Skin epidermis (tissue), 12 donors: ENCODE measurements around the gene AKR1A1.
A peak's percentile ranks its signal among the peaks of the same experiment; 100 is the strongest.
"Not testable (repeated sequence)": the region's sequence is repeated elsewhere in the genome, so short reads cannot be mapped to it uniquely, and the experiment has no call there.

Experiments
- H3K27ac ChIP-seq, 21 experiments: fragments of 200-600 bp; sonication (generic) in 11 of 21; one replicate each; pipeline ENCODE4 v1.5.0; 2020; ENCODE audit warnings: mild to moderate bottlenecking in 3 of 21, inconsistent platforms in 2 of 21, moderate library complexity in 2 of 21
- H3K4me3 ChIP-seq, 7 experiments: fragments of 200-600 bp; sonication (generic) in 2 of 7; one replicate each; pipeline ENCODE4 v1.5.0; 2020; ENCODE audit warnings: inconsistent platforms in 2 of 7, mild to moderate bottlenecking in 2 of 7, moderate library complexity in 1 of 7

The AKR1A1 gene

DNA sequence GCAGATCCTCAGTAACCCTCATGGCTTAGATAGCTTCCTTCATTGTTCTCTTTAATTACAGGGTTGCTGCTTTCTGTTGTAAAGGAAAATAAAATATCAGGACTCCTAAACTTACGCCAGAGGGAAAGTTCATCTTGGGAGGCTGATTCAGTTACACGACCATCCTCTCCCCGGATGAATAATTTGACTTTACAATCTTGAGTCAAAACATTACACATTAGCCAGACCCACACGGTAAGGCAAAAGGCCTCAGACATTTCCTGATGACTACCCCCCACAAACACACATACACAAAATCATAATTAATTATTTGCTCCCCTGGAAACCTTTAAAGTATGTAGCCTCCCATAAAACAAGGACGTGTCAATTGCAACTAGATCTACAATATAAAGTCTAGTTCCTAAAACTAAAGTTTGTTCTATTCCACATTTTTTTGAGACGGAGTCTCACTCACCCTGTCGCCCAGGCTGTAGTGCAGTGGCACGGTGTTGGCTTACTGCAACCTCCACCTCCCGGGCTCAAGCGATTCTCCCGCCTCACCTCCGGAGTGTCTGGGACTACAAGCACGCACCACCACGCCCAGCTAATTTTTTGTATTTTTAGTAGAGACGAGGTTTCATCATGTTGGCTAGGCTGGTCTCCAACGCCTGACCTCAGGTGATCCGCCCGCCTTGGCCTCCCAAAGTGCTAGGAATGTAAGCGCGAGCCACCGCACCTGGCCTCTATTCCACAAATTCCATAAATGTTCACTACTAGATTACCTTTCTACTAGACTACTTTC lies 28.1 kb upstream of the AKR1A1 start:
- H3K4me3 ChIP-seq: peak overlapping the region; percentile 68 to 98 (median 89)
- H3K27ac ChIP-seq: peak overlapping the region; percentile 61 to 99 (median 93)

DNA sequence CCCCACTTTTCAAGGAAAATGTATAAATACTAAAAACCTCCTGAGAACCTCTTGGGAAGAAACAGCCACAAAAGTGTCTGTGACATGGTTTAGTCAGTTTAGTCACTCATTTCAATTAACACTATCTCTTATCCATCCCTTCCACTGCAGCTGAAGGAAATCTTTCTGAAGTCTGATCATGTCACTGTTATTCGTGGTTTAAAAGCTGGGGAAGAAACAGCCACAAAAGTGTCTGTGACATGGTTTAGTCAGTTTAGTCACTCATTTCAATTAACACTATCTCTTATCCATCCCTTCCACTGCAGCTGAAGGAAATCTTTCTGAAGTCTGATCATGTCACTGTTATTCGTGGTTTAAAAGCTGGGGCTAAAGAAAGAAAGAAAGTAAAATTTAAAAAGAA lies 27.1 kb upstream of the AKR1A1 start:
- peak overlapping the region in 1 of 21 experiments; percentile 98 for H3K27ac ChIP-seq
- not testable (repeated sequence) for H3K4me3 ChIP-seq

DNA sequence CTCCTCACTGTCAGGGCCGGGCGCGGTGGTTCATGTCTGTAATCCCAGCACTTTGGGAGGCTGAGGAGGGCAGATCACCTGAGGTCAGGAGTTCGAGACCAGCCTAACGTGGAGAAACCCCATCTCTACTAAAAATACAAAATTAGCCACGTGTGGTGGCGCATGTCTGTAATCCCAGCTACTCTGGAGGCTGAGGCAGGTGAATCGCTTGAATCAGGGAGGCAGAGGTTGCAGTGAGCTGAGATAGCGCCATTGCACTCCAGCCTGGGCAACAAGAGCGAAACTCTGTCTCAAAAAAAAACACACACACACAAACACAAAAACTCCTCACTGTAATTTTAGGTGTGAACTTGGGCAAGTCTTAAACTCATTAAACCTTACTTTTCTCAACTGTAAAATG lies 26.7 kb upstream of the AKR1A1 start:
- H3K27ac ChIP-seq, H3K4me3 ChIP-seq: not testable (repeated sequence)

DNA sequence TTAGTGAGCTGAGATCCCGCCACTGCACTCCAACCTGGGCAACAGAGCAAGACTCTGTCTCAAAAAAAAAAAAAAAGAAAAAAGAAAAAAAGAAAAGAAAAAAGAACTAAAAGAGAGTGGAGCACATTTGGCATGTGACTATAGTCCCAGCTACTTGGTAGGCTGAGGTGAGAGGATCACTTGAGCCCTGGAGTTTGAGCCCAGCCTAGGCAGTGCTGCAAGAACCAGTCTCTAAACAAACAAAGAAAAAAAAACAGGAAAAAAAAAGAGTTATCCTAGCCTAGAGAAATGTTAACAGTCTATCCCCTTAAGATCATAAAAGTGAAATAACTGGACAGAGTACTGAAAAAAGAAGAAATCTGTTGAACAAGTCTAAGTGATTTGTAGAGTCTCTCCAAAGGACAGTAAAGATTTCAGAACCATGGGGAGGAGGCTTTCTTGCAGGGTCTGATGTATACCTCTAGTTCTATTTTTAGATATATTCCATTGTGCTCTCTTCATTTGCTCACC lies 24.4 kb upstream of the AKR1A1 start:
- Histone ChIP-seq H3K27ac (no peak overlapping the region), H3K4me3 (no peak overlapping the region)

DNA sequence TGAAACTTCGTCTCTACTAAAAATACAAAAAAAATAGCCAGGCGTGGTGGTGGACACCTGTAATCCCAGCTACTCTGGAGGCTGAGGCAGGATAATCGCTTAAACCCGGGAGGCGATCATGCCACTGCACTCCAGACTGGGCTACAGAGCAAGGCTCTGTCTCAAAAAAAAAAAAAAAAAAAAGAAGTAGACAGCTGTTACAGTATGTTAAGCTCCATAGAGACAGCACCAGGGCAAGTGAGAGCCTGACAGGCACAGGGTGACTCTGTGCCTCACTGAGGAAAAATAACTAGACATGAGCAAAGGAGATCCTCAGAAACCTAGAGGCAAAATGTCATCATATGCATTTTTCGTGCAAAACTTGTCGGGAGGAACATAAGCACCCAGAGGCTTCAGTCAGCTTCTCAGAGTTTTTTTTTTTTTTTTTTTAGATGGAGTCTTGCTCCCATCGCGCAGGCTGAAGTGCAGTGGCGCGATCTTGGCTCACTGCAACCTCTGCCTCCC lies 19.9 kb upstream of the AKR1A1 start:
- Histone ChIP-seq H3K27ac (no peak overlapping the region), H3K4me3 (no peak overlapping the region)

DNA sequence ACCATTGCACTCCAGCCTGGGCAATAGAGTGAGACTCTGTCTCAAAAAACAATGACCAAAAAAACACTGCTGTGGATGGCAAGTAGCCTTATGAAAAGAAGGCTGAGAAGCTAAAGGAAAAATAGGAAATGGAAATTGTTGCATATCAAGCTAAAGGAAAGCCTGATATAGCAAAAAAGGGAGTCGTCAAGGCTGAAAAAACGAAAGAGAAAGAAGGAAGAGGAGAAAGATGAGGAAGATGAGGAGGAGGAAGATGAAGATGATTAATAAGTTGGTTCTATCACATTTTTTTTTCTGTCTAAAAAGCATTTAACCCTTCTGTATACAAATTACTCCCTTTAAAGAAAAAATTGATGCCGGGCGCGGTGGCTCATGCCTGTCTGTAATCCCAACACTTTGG lies 18.8 kb upstream of the AKR1A1 start:
- H3K27ac ChIP-seq: no peak overlapping the region
- no peak overlapping the region for H3K4me3 ChIP-seq

DNA sequence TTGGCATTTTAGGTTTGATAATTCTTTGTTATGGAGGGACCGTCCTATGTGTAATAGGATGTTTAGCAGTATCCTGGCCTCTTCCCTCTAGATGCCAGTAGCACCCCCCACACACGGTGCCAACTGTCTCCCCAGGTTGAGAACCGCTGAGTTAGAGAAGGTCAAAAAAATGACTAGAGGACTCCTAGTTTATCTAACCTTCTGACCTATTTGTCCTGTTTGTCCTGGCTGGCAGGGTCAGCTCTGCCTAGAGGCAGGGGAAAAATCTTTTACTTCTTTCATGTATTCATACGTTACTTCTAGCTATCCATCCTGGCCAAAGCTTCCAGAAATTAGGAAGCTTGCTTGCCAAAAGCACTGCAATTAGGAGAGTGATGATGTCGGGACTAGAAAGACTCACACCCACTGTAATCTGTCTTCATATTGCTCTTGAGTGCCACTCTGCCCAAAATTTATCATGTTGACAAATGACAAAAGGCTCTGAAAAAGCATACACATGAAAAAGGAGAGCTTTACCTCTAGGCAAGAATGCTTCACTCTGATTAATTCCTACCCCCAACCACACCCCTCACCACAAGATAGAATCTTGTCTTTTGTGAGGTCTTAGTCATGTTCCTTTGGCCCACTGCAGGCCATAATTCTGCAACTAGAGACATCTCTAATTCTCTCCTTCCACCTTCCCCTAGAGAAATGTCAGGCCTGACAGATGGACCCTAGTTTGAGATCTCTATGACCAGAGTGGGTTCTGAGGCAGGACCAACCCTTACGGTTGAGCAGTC lies 14.4 kb upstream of the AKR1A1 start:
- Histone ChIP-seq H3K4me3 (no peak overlapping the region), H3K27ac (no peak overlapping the region)

DNA sequence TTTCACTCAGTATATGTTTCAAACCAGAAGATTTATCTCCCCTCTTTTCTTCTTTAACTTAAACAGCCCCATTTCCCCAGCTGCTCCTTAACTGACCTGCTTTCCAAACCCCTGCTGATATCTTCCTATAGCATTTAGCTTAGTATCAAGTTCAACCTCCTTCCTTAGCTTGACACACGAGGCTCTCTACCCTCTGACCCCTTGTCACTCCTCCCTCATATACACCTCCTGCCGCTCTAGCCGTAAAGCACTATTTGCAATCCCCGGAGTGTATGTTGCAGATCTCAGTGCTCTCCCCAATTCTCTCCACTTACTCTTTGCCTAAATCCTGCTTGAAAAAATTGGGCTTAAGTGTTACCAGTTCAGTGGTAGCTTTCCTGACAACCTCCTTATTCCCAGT lies 13.7 kb upstream of the AKR1A1 start:
- Histone ChIP-seq H3K27ac (no peak overlapping the region), H3K4me3 (no peak overlapping the region)

DNA sequence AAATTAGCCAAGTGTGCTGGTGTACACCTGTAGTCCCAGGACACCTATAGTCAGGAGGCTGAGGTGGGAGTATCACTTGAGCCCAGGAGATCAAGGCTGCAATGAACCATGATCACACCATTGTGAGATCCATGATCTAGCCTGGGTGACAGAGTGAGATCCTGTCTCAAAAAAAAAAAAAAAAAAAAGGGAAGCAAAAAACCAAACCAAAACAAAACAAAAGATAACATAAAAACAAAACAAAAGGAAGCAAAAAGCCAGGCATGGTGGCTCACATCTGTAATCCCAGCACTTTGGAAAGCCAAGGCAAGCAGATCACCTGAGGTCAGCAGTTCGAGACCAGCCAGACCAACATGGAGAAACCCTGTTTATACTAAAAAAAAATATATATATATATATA lies 9.4 kb upstream of the AKR1A1 start:
- no peak overlapping the region for H3K4me3 ChIP-seq

DNA sequence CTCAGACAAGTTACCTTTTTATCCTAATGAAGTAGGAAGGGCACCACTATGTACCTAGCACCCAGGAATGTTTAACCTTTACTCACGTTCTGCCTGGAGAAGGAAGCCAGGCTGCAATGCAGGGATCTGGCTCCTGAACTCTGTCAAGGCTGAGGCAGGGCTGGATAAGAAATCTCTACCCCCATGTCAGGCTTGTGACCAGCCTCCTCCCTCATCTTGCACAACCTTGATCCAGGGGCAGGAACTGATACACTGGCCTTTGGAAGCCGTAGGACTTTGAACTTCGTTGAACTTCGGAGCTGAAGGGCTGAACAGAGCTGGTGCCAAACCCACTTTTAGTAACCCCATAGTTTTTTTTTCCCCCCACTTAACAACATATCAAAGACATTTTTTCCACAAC lies 8.0 kb upstream of the AKR1A1 start:
- H3K27ac ChIP-seq: peak overlapping the region in 4 of 21 experiments; percentile 31 to 79 (median 50)
- H3K4me3 ChIP-seq: no peak overlapping the region

More for the DNA sequence above, 9.4 kb upstream of the AKR1A1 start:
- peak overlapping the region in 1 of 21 experiments; percentile 42 for H3K27ac ChIP-seq

DNA sequence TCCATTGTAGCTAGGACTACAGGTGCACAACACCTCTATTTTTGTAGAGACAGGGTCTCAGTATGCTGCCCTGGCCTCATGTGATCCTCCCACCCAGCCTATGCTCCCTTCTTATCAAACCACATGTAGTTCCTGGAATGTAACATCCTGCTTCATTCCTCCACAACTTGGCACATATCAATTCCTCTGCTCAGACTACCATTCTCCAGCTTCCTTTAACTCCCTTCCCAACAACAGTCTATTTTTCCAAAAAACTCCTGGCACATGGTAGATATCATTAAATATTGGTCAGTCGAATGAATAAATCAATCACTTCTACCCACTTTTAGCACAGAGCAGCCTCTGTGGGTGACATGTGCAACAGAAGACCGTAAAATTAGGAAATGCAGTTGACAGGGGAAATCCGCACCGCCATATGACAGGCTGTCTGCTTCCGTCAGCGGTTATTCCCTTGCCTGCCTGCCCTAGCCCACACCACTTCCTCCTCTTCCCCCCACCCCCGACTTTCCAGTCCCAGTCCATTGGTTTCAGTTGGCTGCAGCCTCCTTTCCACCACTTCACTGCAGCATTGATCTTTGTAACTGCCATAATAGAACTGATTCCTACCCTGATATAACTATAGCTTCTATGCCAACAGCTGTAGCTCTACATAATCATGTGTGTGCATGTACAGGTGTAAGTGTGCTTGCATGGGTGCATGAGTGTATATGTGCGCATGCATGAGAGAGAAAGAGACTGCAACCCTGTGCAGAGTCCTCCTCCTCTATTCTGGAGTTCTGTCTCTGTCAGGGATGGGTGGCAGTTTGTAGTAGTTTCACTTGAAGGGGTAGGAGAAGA lies 6.8 kb upstream of the AKR1A1 start:
- H3K4me3 ChIP-seq: no peak overlapping the region

DNA sequence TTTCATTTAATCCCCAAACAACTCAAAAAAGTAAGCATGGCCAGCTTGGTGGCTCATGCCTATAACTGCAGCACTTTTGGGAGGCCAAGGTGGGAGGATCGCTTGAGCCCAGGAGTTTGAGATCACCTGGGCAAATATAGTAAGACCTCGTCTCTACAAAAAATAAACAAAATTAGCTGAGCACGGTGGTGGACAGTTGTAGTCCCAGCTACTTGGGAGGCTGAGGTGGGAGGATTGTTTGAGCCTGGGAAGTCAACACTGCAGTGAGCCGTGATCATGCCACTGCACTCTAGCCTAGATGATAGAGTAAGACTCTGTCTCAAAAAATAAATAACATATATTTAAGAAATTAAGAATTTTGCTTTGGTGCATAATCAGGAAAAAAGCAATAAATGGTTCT lies 6.1 kb upstream of the AKR1A1 start:
- Histone ChIP-seq H3K27ac (peak overlapping the region in 10 of 21 experiments; percentile 17 to 79 (median 45)), H3K4me3 (no peak overlapping the region)

More for the DNA sequence above, 6.8 kb upstream of the AKR1A1 start:
- H3K27ac ChIP-seq: peak overlapping the region in 12 of 21 experiments; percentile 5 to 79 (median 48)

DNA sequence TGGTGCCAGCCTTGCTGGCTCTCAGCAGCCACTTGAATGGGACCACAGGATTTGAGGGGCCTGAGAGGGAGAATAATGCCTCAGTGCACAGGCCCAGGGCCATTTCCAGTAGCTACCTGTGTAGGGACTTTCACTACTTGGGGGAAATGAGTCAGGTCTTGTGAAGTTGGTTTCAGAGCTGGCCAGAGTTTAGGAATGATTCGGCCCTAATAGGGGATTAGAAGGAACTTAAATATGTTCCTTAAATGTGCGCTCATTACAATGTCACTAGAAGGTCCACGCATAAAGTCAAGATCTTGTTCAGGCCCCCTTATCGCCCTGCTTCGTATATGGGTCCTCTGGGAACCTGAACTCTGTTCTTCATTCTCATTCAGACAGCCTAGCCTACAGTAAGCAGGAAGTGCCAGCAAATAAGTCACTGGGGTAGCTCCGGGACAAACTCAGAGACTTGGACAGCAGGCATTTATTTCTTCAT lies 5.6 kb upstream of the AKR1A1 start:
- peak overlapping the region in 12 of 21 experiments; percentile 6 to 79 (median 44) for H3K27ac ChIP-seq
- no peak overlapping the region for H3K4me3 ChIP-seq

DNA sequence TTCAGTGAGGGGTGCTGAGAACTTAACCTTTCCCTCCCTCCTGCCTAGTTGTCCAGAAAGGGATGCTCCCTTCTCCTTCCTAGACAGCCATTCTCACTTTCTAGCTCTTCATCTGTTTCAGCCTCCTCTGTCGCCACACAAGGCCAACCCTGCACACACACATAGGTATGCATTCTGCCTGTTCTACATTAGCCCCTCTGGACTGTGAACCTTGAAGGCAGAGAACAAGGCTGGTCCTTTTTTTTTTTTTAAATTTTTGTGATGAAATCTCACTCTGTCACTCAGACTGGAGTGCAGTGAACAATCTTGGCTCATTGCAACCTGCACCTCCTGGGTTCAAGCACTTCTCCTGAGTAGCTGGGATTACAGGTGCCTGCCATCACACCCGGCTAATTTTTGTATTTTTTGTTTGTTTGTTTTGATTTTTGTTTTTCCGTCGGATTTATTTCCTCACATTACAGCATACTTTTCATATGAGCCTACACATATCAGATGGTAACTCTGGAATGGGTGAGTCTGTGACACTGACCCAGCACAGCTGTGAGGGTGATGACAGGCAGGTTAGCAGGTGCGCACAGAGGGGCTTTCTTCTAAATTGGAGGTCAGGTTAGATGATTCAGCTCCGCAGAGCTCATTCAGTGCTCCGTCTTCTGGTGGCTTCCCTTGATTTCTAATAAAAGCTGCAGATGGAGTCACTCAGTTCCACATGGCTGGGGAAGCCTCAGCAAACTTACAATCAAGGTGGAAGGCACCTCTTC lies 4.9 kb upstream of the AKR1A1 start:
- Histone ChIP-seq H3K27ac (peak overlapping the region in 11 of 21 experiments; percentile 6 to 79 (median 47)), H3K4me3 (no peak overlapping the region)

DNA sequence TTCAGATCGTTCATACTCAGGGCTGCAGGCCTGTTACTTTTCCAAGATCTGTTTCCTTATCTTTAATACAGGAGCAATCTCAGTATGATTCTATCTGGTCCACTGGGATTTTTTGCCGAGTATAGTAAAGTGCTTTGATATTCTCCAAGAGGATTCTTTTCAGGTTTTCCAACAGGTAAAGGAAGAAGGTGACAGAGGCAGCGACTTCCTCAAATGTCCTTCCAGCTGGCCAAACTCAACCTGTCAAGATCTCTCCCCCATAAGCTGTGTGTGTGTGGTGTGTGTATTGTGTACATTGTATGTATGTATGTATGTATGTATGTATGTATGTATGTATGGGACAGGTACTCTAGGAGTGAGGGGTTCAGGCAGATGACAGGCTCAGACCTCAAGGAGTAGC lies 1.1 kb downstream of the AKR1A1 start:
- H3K27ac ChIP-seq: peak overlapping the region in 15 of 21 experiments; percentile 68 to 93 (median 80)
- peak overlapping the region; percentile 42 to 80 (median 57) for H3K4me3 ChIP-seq

DNA sequence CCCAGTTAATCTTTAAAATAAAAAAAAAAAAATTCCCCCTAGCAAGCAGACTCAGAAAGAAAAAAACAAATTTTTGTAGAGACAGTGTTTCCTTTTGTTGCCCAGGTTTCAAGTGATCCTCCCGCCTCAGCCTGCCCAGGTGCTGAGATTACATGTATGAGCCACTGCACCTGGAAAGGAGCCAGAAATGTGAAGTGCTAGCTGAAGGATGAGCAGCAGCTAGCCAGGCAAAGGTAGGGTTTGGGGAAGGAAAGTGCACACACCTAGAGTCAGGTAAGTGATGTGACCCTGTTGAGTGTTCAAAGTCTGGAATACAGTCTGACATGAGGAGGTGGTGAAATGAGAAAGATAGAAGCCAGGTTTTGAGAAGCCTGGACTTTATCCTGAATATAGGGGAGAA lies 1.7 kb downstream of the AKR1A1 start:
- Histone ChIP-seq H3K4me3 (peak overlapping the region in 1 of 7 experiments; percentile 56), H3K27ac (peak overlapping the region in 4 of 21 experiments; percentile 7 to 83 (median 81))

DNA sequence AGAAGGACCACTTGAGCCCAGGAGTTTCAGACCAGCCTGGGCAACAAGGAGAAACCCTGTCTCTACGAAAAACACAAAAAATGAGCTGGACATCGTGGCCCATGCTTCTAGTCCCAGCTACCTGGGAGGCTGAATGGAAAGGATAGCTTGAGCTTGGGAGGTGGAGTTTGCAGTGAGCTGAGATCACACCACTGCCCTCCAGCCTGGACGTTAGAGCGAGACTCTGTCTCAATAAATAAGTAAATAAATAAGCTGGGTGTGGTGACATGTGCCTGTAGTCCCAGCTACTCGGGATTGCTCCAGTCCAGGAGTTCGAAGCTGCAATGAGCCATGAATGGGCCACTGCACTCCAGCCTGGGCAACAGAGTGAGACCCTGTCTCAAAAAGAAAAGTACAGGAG lies 3.6 kb downstream of the AKR1A1 start:
- Histone ChIP-seq H3K27ac (no peak overlapping the region), H3K4me3 (no peak overlapping the region)

DNA sequence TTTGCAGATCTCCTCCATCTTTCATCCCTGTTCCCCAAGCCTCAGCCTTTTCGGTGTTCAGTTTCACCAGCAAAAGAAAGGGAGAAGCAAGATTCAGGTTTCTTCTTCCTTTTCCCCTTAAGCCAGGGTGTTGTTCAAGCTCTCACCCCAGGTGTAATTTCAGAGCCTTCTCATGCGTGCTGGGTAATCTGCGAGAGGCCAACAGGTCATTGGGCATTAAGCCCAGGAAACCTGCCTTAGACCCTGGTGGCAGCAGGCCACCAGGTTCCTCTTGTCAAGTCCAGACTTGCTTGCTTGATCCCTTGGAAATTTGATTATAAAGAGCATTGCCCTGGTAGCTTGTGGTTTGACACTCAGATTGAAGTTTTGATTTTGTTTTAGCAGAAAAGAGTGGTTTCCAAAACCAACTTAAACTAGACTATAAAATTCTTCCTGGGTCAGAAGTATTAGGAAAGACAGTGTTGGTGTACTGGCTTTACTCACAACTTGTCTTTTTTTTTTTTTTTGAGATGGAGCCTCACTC lies 6.9 kb downstream of the AKR1A1 start:
- H3K4me3 ChIP-seq: no peak overlapping the region
- peak overlapping the region in 2 of 21 experiments; percentile 24 to 34 for H3K27ac ChIP-seq
